PC-3 (cell line): ENCODE measurements around the gene EIF4EBP2.

Experiments
- EZH2 ChIP-seq: fragments of 300-600 bp; sonication (generic); IDR thresholded peaks from one replicate; pipeline ENCODE4 v1.6.1; 2017; ENCODE audit warnings: antibody characterized with exemption, mild to moderate bottlenecking, low read length; ENCODE audit not compliant: unreplicated experiment
- TF ChIP-seq, protein P1 (sequence below): fragments of 300-600 bp; sonication (generic); conservative IDR thresholded peaks from 2 replicates; pipeline ENCODE4 v1.5.1; 2017; ENCODE audit warnings: antibody characterized with exemption, low read depth, mild to moderate bottlenecking, low read length

GRCh38 chr10:70381471-70382421 lies 22.2 kb upstream of the EIF4EBP2 start:
- no peak for TF ChIP-seq EZH2
- TF ChIP-seq, protein P1, sequence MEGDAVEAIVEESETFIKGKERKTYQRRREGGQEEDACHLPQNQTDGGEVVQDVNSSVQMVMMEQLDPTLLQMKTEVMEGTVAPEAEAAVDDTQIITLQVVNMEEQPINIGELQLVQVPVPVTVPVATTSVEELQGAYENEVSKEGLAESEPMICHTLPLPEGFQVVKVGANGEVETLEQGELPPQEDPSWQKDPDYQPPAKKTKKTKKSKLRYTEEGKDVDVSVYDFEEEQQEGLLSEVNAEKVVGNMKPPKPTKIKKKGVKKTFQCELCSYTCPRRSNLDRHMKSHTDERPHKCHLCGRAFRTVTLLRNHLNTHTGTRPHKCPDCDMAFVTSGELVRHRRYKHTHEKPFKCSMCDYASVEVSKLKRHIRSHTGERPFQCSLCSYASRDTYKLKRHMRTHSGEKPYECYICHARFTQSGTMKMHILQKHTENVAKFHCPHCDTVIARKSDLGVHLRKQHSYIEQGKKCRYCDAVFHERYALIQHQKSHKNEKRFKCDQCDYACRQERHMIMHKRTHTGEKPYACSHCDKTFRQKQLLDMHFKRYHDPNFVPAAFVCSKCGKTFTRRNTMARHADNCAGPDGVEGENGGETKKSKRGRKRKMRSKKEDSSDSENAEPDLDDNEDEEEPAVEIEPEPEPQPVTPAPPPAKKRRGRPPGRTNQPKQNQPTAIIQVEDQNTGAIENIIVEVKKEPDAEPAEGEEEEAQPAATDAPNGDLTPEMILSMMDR, result no peak
